Transverse colon (tissue), 3 donors: ENCODE data around the gene WDSUB1.

Experiments used
- EP300 ChIP-seq: sonication (generic); formaldehyde crosslinking; IDR thresholded peaks from one replicate; pipeline ENCODE4 v1.6.1; 2017; ENCODE audit warnings: antibody characterized with exemption, low read depth
- TF ChIP-seq, protein P1 (sequence below), 5 experiments: fragments of 200-600 bp in 3 of 5; fragments of 450-650 bp in 2 of 5; sonication (generic) in 3 of 5; IDR thresholded peaks; 1 replicate in 2 of 5; 2 replicates in 3 of 5; pipeline ENCODE4 v1.5.1; 2016 to 2017; ENCODE audit warnings: antibody characterized with exemption in 5 of 5, inconsistent platforms in 3 of 5, mild to moderate bottlenecking in 2 of 5, moderate library complexity in 1 of 5

DNA sequence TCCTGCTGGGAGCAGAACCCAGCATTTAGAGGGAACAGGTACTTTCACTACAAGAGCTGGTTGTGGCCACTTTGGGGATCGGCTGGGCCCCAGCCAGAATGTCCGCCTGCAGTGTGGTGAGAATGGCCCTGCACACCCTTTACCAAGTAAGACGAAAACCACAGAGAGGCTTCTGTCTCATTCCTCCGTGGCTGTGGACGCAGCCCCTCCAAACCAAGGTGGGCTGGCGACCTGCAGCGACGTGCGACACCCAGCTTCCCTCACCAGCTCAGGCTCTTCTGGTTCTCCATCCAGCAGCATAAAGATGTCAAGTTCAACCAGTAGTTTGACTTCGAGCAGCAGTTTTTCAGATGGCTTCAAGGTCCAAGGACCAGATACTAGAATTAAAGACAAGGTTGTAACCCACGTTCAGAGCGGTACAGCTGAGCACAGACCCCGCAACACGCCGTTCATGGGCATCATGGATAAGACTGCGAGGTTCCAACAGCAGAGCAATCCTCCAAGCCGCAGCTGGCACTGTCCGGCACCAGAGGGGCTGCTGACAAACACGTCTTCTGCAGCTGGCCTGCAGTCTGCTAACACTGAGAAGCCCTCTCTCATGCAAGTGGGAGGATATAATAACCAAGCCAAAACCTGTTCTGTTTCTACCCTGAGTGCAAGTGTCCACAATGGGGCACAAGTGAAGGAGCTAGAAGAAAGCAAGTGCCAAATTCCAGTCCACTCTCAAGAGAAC, 56.2 kb downstream of the WDSUB1 start:
- TF ChIP-seq, protein P1, sequence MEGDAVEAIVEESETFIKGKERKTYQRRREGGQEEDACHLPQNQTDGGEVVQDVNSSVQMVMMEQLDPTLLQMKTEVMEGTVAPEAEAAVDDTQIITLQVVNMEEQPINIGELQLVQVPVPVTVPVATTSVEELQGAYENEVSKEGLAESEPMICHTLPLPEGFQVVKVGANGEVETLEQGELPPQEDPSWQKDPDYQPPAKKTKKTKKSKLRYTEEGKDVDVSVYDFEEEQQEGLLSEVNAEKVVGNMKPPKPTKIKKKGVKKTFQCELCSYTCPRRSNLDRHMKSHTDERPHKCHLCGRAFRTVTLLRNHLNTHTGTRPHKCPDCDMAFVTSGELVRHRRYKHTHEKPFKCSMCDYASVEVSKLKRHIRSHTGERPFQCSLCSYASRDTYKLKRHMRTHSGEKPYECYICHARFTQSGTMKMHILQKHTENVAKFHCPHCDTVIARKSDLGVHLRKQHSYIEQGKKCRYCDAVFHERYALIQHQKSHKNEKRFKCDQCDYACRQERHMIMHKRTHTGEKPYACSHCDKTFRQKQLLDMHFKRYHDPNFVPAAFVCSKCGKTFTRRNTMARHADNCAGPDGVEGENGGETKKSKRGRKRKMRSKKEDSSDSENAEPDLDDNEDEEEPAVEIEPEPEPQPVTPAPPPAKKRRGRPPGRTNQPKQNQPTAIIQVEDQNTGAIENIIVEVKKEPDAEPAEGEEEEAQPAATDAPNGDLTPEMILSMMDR (IDR thresholded peaks at IDR 0.05): no peak
- TF ChIP-seq EP300: no peak
